OCI-LY1 (cell line): ENCODE results near the gene TSPAN5.

Experiments
- H2AFZ ChIP-seq: fragments of 200-600 bp; sonication (generic), shearing (Covaris generic); 2 replicates; pipeline ENCODE4 v1.6.0; 2014; ENCODE audit warnings: antibody characterized with exemption, mild to moderate bottlenecking, low read length
- H3F3A ChIP-seq: fragments of 200-600 bp; sonication (generic), shearing (Covaris generic); 2 replicates; pipeline ENCODE4 v1.6.0; 2014; ENCODE audit warnings: mild to moderate bottlenecking, antibody characterized with exemption, low read length, moderate library complexity; ENCODE audit not compliant: insufficient read depth
- H3K27ac ChIP-seq: fragments of 200-600 bp; sonication (generic); 2 replicates; pipeline ENCODE4 v1.5.1; 2014; ENCODE audit warnings: low read length, mixed run types, mild to moderate bottlenecking, low read depth; ENCODE audit not compliant: poor library complexity, severe bottlenecking
- H3K27me3 ChIP-seq: fragments of 200-600 bp; sonication (generic); 2 replicates; pipeline ENCODE4 v1.6.0; 2014; ENCODE audit warnings: antibody characterized with exemption, mild to moderate bottlenecking, low read length, moderate library complexity; ENCODE audit not compliant: insufficient read depth
- H3K36me3 ChIP-seq: fragments of 200-600 bp; sonication (generic); 2 replicates; pipeline ENCODE4 v1.6.1; 2014; ENCODE audit warnings: mild to moderate bottlenecking, antibody characterized with exemption, low read length, moderate library complexity, mixed read lengths; ENCODE audit not compliant: insufficient read depth
- H3K4me1 ChIP-seq: fragments of 200-600 bp; sonication (generic); 2 replicates; pipeline ENCODE4 v1.5.1; 2014; ENCODE audit warnings: mild to moderate bottlenecking, low read length, moderate library complexity; ENCODE audit not compliant: insufficient read depth, severe bottlenecking
- H3K4me2 ChIP-seq: fragments of 200-600 bp; sonication (generic), shearing (Covaris generic); 2 replicates; pipeline ENCODE4 v1.6.1; 2014; ENCODE audit warnings: low read length
- H3K4me3 ChIP-seq: fragments of 200-600 bp; sonication (generic); 2 replicates; pipeline ENCODE4 v1.5.1; 2014; ENCODE audit warnings: low read length, low read depth, mild to moderate bottlenecking, mixed read lengths; ENCODE audit not compliant: poor library complexity, severe bottlenecking
- H3K79me2 ChIP-seq: fragments of 200-600 bp; shearing (Covaris generic); 2 replicates; pipeline ENCODE4 v1.6.1; 2016; ENCODE audit warnings: mixed run types, low read length, mixed read lengths; ENCODE audit not compliant: insufficient read depth
- H3K9ac ChIP-seq: fragments of 200-600 bp; sonication (generic), shearing (Covaris generic); 2 replicates; pipeline ENCODE4 v1.6.1; 2014; ENCODE audit warnings: mild to moderate bottlenecking, low read length, mixed read lengths
- H3K9me2 ChIP-seq: fragments of 200-600 bp; sonication (generic), shearing (Covaris generic); 2 replicates; pipeline ENCODE4 v1.6.1; 2014; ENCODE audit warnings: low read depth, mild to moderate bottlenecking, low read length, mixed read lengths
- H3K9me3 ChIP-seq: fragments of 200-600 bp; shearing (Covaris generic); 2 replicates; pipeline ENCODE4 v1.6.1; 2014; ENCODE audit warnings: low read length, mixed read lengths
- H4K20me1 ChIP-seq: fragments of 200-600 bp; sonication (generic), shearing (Covaris generic); 2 replicates; pipeline ENCODE4 v1.6.0; 2016; ENCODE audit warnings: mild to moderate bottlenecking, low read length; ENCODE audit not compliant: insufficient read depth
- CTCF ChIP-seq: fragments of 200-600 bp; sonication (generic), shearing (Covaris generic); IDR thresholded peaks from 2 replicates; pipeline ENCODE4 v1.5.1; 2017; ENCODE audit warnings: mild to moderate bottlenecking, antibody characterized with exemption, low read length, moderate library complexity, mixed read lengths
- EZH2 ChIP-seq: fragments of 200-600 bp; sonication (generic), shearing (Covaris generic); IDR thresholded peaks from 2 replicates; pipeline ENCODE4 v1.8.0; 2017; ENCODE audit warnings: borderline replicate concordance, mixed run types, mild to moderate bottlenecking, antibody characterized with exemption, low read length, moderate library complexity, mixed read lengths

Gene TSPAN5

GRCh38 chr4:98626350-98626749, 32.1 kb downstream of the TSPAN5 start:
- Histone ChIP-seq H3K4me3 (no peak overlapping the region), H3K9me2 (no peaks in the 10 kb centered on the region), H3K9me3 (no peaks in the 10 kb centered on the region), H2AFZ (no peak overlapping the region), H3K4me2 (no peak overlapping the region), H3K79me2 (no peaks in the 10 kb centered on the region), H4K20me1 (no peaks in the 10 kb centered on the region), H3K27me3 (no peaks in the 10 kb centered on the region), H3K27ac (no peak overlapping the region), H3K36me3 (no peaks in the 10 kb centered on the region), H3K9ac (no peak overlapping the region), H3K4me1 (no peaks in the 10 kb centered on the region), H3F3A (no peaks in the 10 kb centered on the region)
- TF ChIP-seq EZH2: no peak
- no peak for TF ChIP-seq CTCF

GRCh38 chr4:98625920-98626319, 32.5 kb downstream of the TSPAN5 start:
- H3K27me3 ChIP-seq: no peaks in the 10 kb centered on the region
- TF ChIP-seq CTCF: no peak
- TF ChIP-seq EZH2: no peak
- H3K4me3 ChIP-seq: no peak overlapping the region
- no peak overlapping the region for H3K9ac ChIP-seq
- no peaks in the 10 kb centered on the region for H3K36me3 ChIP-seq
- no peaks in the 10 kb centered on the region for H3K9me3 ChIP-seq
- no peaks in the 10 kb centered on the region for H3F3A ChIP-seq
- H3K4me2 ChIP-seq: no peak overlapping the region
- H2AFZ ChIP-seq: no peak overlapping the region
- no peaks in the 10 kb centered on the region for H3K79me2 ChIP-seq
- no peaks in the 10 kb centered on the region for H3K9me2 ChIP-seq
- no peaks in the 10 kb centered on the region for H4K20me1 ChIP-seq
- H3K27ac ChIP-seq: no peak overlapping the region
- no peaks in the 10 kb centered on the region for H3K4me1 ChIP-seq

- no peaks in the 10 kb centered on the region for H4K20me1 ChIP-seq
- no peak overlapping the region for H3K9ac ChIP-seq
- H3K27me3 ChIP-seq: no peaks in the 10 kb centered on the region
- TF ChIP-seq EZH2: no peak
- TF ChIP-seq CTCF: no peak
- no peak overlapping the region for H3K4me3 ChIP-seq
- no peak overlapping the region for H3K4me2 ChIP-seq
- no peaks in the 10 kb centered on the region for H3K9me2 ChIP-seq
- no peak overlapping the region for H3K27ac ChIP-seq
- no peaks in the 10 kb centered on the region for H3K79me2 ChIP-seq
- no peaks in the 10 kb centered on the region for H3K36me3 ChIP-seq
- H2AFZ ChIP-seq: no peak overlapping the region
- H3K4me1 ChIP-seq: no peaks in the 10 kb centered on the region
- no peaks in the 10 kb centered on the region for H3K9me3 ChIP-seq
- H3F3A ChIP-seq: no peaks in the 10 kb centered on the region
Measured at GRCh38 chr4:98625399-98625798, 33.0 kb downstream of the TSPAN5 start.
